HG03457 (cell line): ENCODE results near the gene COL6A3.
"Not testable (repeated sequence)": the region's sequence is repeated elsewhere in the genome, so short reads cannot be mapped to it uniquely, and the experiment has no call there.

Experiments
- ATAC-seq: cut with Tn5 transposase; IDR thresholded peaks from one replicate; pipeline ENCODE4 v1.9.1; 2021; ENCODE audit warnings: moderate number of reproducible peaks; ENCODE audit not compliant: unreplicated experiment

The COL6A3 gene

DNA sequence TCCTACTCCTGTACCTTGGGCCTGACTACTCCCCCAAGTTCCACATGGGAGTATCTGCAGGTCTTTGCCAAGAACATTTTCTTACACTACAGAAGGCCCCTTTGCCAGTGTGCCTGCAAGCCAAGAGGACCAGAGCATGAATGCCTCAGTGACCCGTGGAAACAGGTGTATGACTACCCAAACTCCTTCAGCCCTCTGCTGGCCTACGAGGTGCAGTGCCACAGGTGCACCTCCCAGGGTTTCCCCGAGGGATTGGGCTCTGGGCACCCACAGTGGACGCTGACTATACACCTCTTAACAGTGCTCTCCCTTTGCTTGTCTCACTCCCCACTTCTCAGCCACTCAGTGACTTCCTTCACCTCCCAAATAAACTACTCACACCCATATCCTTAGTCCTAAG is 91.4 kb downstream of the COL6A3 start:
- no peak for ATAC-seq

- ATAC-seq: no peak
Observed at GRCh38 chr2:237321746-237322145, 92.2 kb downstream of the COL6A3 start.

GRCh38 chr2:237320801-237321560 is 93.0 kb downstream of the COL6A3 start:
- ATAC-seq: no peak

- ATAC-seq: no peak
Observed at GRCh38 chr2:237319887-237320286, 94.1 kb downstream of the COL6A3 start.

DNA sequence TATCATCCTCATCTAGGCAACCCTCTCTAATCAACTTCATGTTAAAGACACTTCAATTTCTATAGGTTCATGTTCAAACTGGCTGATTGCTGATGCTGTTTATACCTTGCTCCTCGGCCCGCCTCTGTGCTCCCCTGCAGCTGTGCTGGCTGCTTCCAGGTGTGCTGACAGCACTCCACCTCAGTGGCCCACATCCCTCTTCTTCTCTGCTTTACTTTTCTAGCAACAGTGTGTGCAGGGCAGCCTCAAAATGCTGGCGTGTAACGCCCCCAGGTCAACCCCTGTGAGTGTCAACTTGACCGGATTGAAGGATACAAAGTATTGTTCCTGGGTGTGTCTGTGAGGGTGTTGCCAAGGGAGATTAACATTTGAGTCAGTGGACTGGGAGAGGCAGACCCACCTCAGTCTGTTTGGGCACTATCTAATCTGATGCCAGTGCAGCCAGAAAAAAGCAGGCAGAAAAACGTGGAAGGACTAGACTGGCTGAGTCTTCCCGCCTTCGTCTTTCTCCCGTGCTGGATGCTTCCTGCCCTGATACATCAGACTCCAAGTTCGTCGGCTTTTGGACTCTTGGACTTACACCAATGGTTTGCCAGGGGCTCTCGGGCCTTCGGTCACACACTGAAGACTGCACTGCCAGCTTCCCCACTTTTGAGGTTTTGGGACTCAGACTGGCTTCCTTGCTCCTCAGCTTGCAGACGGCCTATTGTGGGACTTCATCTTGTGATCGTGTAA is 94.7 kb downstream of the COL6A3 start:
- ATAC-seq: no peak

DNA sequence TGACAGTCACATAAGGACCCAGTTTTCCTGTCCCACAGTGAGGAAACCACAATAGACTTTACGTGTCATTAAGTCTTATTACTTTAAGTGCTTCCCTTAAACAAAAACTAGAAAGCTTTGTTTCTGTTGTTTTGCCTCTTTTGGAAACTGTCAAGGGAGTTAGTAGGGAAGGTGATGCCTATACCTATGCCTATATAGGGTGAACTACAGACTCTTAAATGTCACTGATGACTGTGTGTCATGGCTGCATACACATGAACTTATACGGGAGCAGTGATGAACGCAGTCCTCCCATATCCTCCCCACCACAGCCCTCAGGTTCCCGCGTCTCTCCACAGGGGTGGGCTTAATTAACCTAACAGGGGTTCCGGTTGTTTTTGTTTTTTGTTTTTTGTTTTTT is 97.6 kb downstream of the COL6A3 start:
- no peak for ATAC-seq

DNA sequence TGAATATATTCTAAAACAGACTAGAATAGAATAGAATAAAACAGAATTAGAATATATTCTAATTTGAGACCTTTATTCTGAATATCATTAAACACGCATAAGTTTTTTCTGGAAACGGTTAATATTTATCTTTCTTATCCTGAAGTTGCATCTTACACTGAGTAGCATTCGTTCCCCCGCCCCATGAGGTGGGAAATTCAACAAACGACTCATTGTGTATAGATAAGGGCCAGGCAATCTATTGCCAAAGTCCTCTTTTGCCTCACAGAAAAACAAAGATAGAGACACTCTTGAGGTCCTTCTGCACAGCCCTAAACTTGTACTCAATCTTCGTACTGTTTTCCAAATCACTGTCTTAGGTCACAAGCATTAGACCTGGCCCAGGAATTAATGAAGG is 98.1 kb downstream of the COL6A3 start:
- ATAC-seq: no peak

GRCh38 chr2:237315170-237315828 is 98.7 kb downstream of the COL6A3 start:
- ATAC-seq: no peak

DNA sequence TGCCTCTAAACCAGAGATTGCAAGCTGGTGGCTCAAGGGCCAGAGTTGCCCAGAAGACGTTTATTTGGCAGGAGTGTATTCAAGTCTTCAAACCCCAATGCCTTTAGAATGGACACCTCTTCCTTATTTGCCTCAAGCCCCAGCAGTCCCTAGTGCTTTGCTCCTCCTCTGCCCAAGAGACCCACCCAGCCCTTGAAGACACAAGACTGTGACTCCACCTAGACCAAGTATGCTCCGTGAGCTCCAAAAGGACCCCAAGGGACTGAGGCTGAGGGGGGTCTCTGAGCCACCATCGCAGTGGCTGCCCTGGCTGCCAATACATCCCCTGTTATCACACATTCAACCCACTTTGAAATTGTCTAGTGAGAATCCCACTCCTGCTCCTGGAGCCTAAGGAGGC is 99.3 kb downstream of the COL6A3 start:
- ATAC-seq: no peak

GRCh38 chr2:237314198-237314597 is 99.8 kb downstream of the COL6A3 start:
- no peak for ATAC-seq

DNA sequence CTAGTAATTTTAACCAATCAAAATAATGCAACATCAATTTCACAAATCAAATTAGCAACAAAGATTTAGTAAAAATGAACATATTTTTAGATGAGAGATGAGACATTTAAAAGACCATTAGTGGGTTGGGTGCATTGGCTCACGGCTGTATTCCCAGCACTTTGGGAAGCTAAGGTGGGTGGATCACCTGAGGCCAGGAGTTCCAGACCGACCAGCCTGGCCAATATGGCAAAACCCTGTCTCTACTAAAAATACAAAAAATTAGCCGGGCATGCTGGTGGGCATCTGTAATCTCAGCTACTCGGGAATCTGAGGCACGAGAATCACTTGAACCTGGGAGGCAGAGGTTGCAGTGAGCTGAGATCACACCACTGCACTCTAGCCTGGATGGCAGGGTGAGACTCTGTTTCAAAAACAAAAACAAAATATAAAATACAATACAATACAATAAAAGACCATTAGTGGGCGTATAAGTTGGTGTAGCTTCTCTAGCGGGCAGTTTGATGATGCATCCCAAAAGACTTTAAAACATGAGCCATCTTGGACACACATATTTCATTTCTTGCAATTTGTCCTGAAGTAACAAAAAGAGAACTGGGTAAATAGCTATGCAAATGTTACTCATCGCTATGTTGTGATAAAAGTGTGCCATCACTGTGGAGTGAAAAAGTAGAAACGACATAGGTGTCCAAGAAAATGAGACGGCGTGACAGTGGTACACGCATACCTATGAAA is 101.8 kb downstream of the COL6A3 start:
- no peak for ATAC-seq

DNA sequence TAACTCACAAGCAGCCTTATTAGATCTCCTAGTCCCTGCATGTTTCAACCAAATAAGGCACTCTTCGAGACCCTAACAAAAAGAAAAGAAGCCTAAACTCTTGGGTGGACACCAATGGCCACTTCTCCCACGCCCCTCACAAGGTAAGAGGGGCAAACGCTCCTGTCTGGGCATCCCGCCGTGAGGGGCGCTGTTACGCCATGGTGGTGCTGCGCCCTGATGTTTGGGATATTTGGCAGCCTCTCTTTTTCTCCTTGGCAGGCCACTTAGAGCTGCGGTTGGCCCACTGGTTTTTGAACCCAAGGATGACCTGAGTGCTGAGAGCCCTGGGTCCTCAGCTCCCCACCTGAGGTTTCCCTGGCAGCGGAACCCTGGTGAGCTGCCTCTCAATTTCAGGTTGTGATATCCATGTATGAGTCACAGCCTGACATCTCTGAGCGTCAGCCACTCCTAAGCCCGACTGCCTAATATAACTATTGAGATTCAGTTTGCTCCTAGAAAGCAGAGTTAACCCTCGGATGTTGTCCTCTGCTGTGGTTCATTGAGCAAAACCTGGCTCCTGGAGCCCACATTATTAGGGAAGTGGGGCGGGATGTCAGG is 103.3 kb downstream of the COL6A3 start:
- ATAC-seq: no peak

- no peak for ATAC-seq
Observed at GRCh38 chr2:237309416-237309815, 104.5 kb downstream of the COL6A3 start.

GRCh38 chr2:237309011-237309410 is 105.0 kb downstream of the COL6A3 start:
- ATAC-seq: no peak

GRCh38 chr2:237307474-237307873 is 106.5 kb downstream of the COL6A3 start:
- no peak for ATAC-seq

- no peak for ATAC-seq
Observed at GRCh38 chr2:237306787-237307170, 107.2 kb downstream of the COL6A3 start.

DNA sequence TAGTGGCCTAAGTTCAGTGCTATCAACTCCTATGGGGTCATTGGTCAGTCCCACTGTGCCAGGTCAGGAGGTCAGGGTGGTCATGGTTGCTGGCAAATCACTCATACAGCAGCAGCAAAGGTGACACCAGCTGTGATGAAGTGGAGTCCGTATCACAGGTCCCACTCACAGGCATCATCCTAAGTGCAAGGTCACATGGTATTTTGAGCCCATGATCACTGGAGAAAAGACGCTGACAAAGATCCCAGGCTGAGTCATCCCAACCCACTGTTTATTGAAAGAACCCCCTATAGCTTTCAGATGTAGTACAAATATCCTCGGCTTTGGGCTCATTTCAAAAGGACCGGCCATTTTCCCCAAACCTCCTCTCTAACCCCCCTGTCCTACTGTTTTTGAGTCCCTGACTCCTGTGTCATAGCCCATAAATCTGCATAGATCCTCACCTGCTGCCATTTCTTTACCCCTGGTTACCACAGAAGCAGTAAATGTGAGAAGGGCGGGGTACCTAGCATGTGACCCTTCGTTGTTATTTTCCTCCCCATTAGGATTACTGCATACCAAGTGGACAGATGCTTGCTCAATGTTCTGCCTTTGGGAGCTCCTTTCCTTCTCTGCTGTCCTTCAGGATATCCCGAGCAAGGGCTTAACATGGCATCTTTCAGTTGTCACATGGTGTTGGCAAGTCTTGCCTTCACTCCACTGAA is 107.7 kb downstream of the COL6A3 start:
- no peak for ATAC-seq

DNA sequence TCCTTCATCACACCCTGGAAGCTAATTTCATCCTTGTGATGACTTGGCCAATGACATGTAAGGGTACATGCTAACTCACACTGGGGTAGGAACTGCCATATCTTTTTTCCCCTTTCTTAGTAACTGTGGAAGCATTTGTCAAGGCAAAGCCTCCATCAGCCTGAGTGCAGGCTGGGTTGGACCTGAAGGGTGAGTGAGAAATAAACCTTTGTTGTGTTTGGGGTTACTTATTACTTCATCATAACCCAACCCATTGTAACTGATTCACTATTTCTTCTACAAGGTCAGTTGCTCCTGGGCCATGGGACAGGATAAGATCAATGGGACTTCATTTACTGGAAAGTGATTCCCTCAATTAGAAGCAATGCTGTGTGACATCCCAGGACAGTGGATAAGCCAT is 108.4 kb downstream of the COL6A3 start:
- ATAC-seq: no peak

DNA sequence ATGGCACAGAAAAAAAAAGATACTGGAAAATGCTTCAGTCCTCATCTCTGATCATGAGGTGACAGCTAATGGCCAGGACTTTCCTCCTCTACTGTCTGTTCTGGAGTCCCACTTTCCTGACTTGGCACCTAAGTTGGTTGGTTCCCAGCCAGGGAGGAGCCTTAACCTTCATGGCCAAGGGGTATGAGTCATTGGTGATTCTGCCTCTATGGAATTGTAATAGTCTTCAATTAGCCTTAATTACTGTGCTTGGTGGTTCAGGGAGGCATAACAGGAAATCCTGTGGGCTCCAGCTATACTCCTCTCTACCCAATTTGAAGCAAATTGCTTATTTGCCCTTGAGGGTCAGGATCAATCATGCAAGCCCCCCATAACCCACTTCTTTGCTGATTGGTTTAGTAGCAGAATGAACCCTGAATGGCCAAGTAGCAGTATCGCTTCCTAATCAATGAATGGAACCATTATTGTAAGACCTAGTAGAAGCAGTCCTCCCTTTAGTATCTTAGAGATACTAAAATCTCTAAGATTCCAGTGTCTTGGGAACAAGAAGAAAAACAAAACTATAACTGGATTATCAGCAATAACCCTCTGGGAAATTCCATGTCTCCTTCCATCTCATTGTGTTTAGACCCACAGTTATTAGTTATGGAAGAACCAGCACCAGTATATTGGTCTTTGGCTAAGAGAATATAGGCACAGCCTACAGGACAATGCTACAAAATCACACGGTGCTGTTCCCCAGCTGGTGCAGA is 109.0 kb downstream of the COL6A3 start:
- ATAC-seq: no peak

- ATAC-seq: not testable (repeated sequence)
Observed at GRCh38 chr2:237303244-237303643, 110.7 kb downstream of the COL6A3 start.
